ENCODE measurements around the gene BCAM. TPM values are rescaled to one million over a fixed set of nuclear protein-coding genes. Genes with fewer than 3 reads are reported as not detected.

The BCAM gene
- total RNA-seq, 1 experiment from 2014 or later: 78.7 TPM

GRCh38 chr19:44810234-44811121, 1.6 kb downstream of the BCAM start:
- POLR2A ChIA-PET: interaction anchor here (1.2 to 1.8 kb wide), 2 partner anchors 34 to 80 kb away, joined by 4 to 5 read pairs; partner anchors contain the start of gene TOMM40
- peak overlapping the region in 1 of 2 experiments; percentile 1; a peak in 1 of 4 replicates for H3K4me3 ChIP-seq (replicated peaks in 1 of 2; ENCODE audit: low read depth in 1 of 2, low read length in 2 of 2)
- TF ChIP-seq RAD21 (IDR thresholded peaks at IDR 0.05; ENCODE audit: low read depth): no peak
- TF ChIP-seq YY1 (IDR thresholded peaks at IDR 0.05; ENCODE audit: extremely low read depth, insufficient replicate concordance, low read depth, low read length): no peak
- no peak for TF ChIP-seq EZH2phosphoT487 (IDR thresholded peaks at IDR 0.05; ENCODE audit: borderline replicate concordance)
- no peak for TF ChIP-seq JUND (IDR thresholded peaks at IDR 0.05)
- TF ChIP-seq SRF (IDR thresholded peaks at IDR 0.05; ENCODE audit: low read depth): no peak
- no peak for TF ChIP-seq SIN3A (IDR thresholded peaks at IDR 0.05; ENCODE audit: low read depth)
- TF ChIP-seq ELF1 (IDR thresholded peaks at IDR 0.05; ENCODE audit: borderline replicate concordance, low read depth): no peak
- TF ChIP-seq ZFX (IDR thresholded peaks at IDR 0.05): no peak
- TF ChIP-seq, protein P1, sequence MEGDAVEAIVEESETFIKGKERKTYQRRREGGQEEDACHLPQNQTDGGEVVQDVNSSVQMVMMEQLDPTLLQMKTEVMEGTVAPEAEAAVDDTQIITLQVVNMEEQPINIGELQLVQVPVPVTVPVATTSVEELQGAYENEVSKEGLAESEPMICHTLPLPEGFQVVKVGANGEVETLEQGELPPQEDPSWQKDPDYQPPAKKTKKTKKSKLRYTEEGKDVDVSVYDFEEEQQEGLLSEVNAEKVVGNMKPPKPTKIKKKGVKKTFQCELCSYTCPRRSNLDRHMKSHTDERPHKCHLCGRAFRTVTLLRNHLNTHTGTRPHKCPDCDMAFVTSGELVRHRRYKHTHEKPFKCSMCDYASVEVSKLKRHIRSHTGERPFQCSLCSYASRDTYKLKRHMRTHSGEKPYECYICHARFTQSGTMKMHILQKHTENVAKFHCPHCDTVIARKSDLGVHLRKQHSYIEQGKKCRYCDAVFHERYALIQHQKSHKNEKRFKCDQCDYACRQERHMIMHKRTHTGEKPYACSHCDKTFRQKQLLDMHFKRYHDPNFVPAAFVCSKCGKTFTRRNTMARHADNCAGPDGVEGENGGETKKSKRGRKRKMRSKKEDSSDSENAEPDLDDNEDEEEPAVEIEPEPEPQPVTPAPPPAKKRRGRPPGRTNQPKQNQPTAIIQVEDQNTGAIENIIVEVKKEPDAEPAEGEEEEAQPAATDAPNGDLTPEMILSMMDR (IDR thresholded peaks at IDR 0.05 in 2 of 3, conservative IDR thresholded peaks at IDR 0.05 in 1 of 3; ENCODE audit: borderline replicate concordance in 1 of 3, insufficient read depth in 1 of 3, low read depth in 2 of 3, low read length in 2 of 3): no peak
- TF ChIP-seq CBX3 (IDR thresholded peaks at IDR 0.05; ENCODE audit: low read depth): no peak
- TF ChIP-seq ZBTB33 (IDR thresholded peaks at IDR 0.05; ENCODE audit: extremely low read depth, insufficient replicate concordance, low read length): no peak
- TF ChIP-seq ATF3 (IDR thresholded peaks at IDR 0.05): no peak
- TF ChIP-seq EZH2 (IDR thresholded peaks at IDR 0.05): no peak
- no peak for TF ChIP-seq TCF7L2 (IDR thresholded peaks at IDR 0.05; ENCODE audit: borderline replicate concordance, extremely low read depth, insufficient read depth, insufficient read length)
- no peak for TF ChIP-seq MAX (IDR thresholded peaks at IDR 0.05)
- no peak for TF ChIP-seq SP1 (IDR thresholded peaks at IDR 0.05; ENCODE audit: low read depth)
- no peak for TF ChIP-seq POLR2AphosphoS5 (IDR thresholded peaks at IDR 0.05; ENCODE audit: low read depth, low read length)
- no peak for TF ChIP-seq POLR2A (IDR thresholded peaks at IDR 0.05; ENCODE audit: borderline replicate concordance, extremely low read depth, insufficient read depth, insufficient read length)
- ATAC-seq (no peak), DNase-seq (ENCODE audit: low read depth, low spot score) (no peak)
- no peaks in the 10 kb centered on the region for H3K9me2 ChIP-seq (ENCODE audit: insufficient read depth)
- peaks cover 9 to 10% of the 10 kb centered on the region in 2 experiments; a peak in 2 of 4 replicates for H3K36me3 ChIP-seq (ENCODE audit: control insufficient read depth in 1 of 2, insufficient read depth in 2 of 2, low read length in 2 of 2)
- H2AFZ ChIP-seq (ENCODE audit: low read depth, low read length, poor library complexity, severe bottlenecking): no peak overlapping the region
- BruUV-seq (replicated peaks): no TSS peak
- no peaks in the 10 kb centered on the region for H4K20me1 ChIP-seq (ENCODE audit: insufficient read depth)
- peaks cover 34 to 45% of the 10 kb centered on the region in 2 experiments for H3K4me1 ChIP-seq (ENCODE audit: control insufficient read depth in 1 of 2, insufficient read depth in 2 of 2, low read length in 2 of 2)
- intact Hi-C loops (cut with micrococcal nuclease): no loop called here
- H3K9me3 ChIP-seq (ENCODE audit: control insufficient read depth in 1 of 2, insufficient read depth in 1 of 2, low read depth in 1 of 2, low read length in 2 of 2): no peaks in the 10 kb centered on the region
- no peak overlapping the region for H3K9ac ChIP-seq (ENCODE audit: low read length)
- H3K4me2 ChIP-seq (ENCODE audit: low read length): peak overlapping the region; percentile 98
- H3K27me3 ChIP-seq (ENCODE audit: insufficient read depth, low read length): no peaks in the 10 kb centered on the region
- CTCF ChIA-PET: interaction anchor here (0.9 to 1.1 kb wide), 2 partner anchors 35 to 87 kb away, joined by 3 to 4 read pairs; partner anchors contain the start of gene NECTIN2
- RAD21 ChIA-PET (ENCODE audit: low non-redundant PET in 1 of 2, low total read pairs in 2 of 2, uncharacterized antibody in 2 of 2, unreplicated experiment in 2 of 2): no interaction called here
- no peaks in the 10 kb centered on the region; the same call in 1 of the 2 replicates for H3K79me2 ChIP-seq (ENCODE audit: insufficient read depth, low read length)
- H3K27ac ChIP-seq (ENCODE audit: low read depth, low read length): peak overlapping the region; percentile 35; the same call in 1 of the 2 replicates

Measured in HCT116 (cell line).